ENCODE measurements around the gene RANBP17.
"Not testable (repeated sequence)": the region's sequence is repeated elsewhere in the genome, so short reads cannot be mapped to it uniquely, and the experiment has no call there.

The RANBP17 gene

GRCh38 chr5:170849374-170849773, 12.4 kb upstream of the RANBP17 start:
- Mint-ChIP-seq H3K4me1 (ENCODE audit: low read depth) (no peaks in the 10 kb centered on the region), H3K36me3 (ENCODE audit: low read depth) (no peaks in the 10 kb centered on the region), H3K9me3 (no peaks in the 10 kb centered on the region), H3K27ac (no peak overlapping the region), H3K27me3 (ENCODE audit: low read depth) (no peaks in the 10 kb centered on the region), H3K4me3 (no peak overlapping the region)

GRCh38 chr5:170854566-170854965, 7.3 kb upstream of the RANBP17 start:
- H3K4me1 Mint-ChIP-seq (ENCODE audit: low read depth): no peaks in the 10 kb centered on the region
- H3K27me3 Mint-ChIP-seq (ENCODE audit: low read depth): no peaks in the 10 kb centered on the region
- H3K36me3 Mint-ChIP-seq (ENCODE audit: low read depth): no peaks in the 10 kb centered on the region
- no peak overlapping the region for H3K27ac Mint-ChIP-seq
- peaks cover 10% of the 10 kb centered on the region for H3K9me3 Mint-ChIP-seq
- H3K4me3 Mint-ChIP-seq: no peak overlapping the region

- Mint-ChIP-seq H3K9me3 (peaks cover 24% of the 10 kb centered on the region), H3K27me3 (ENCODE audit: low read depth) (peaks cover 14% of the 10 kb centered on the region), H3K27ac (no peak overlapping the region), H3K36me3 (ENCODE audit: low read depth) (peaks cover 7% of the 10 kb centered on the region), H3K4me3 (no peak overlapping the region), H3K4me1 (ENCODE audit: low read depth) (peaks cover 2% of the 10 kb centered on the region)
These were observed 4.8 kb upstream of the RANBP17 start for GRCh38 chr5:170857066-170857465.

- peaks cover 7% of the 10 kb centered on the region for H3K36me3 Mint-ChIP-seq (ENCODE audit: low read depth)
- no peak overlapping the region for H3K4me3 Mint-ChIP-seq
- H3K4me1 Mint-ChIP-seq (ENCODE audit: low read depth): peaks cover 2% of the 10 kb centered on the region
- peaks cover 34% of the 10 kb centered on the region for H3K27me3 Mint-ChIP-seq (ENCODE audit: low read depth)
- no peak overlapping the region for H3K27ac Mint-ChIP-seq
- peaks cover 24% of the 10 kb centered on the region for H3K9me3 Mint-ChIP-seq
These were observed 1.4 kb upstream of the RANBP17 start for GRCh38 chr5:170860415-170860814.

GRCh38 chr5:170860818-170861666, 776 bp upstream of the RANBP17 start:
- no peak overlapping the region for H3K4me3 Mint-ChIP-seq
- H3K4me1 Mint-ChIP-seq (ENCODE audit: low read depth): peaks cover 2% of the 10 kb centered on the region
- no peak overlapping the region for H3K27ac Mint-ChIP-seq
- peaks cover 7% of the 10 kb centered on the region for H3K36me3 Mint-ChIP-seq (ENCODE audit: low read depth)
- H3K9me3 Mint-ChIP-seq: peaks cover 24% of the 10 kb centered on the region
- peaks cover 34% of the 10 kb centered on the region for H3K27me3 Mint-ChIP-seq (ENCODE audit: low read depth)

- H3K27me3 Mint-ChIP-seq (ENCODE audit: low read depth): peaks cover 34% of the 10 kb centered on the region
- H3K4me3 Mint-ChIP-seq: no peak overlapping the region
- H3K9me3 Mint-ChIP-seq: peaks cover 24% of the 10 kb centered on the region
- no peak overlapping the region for H3K27ac Mint-ChIP-seq
- H3K4me1 Mint-ChIP-seq (ENCODE audit: low read depth): peaks cover 2% of the 10 kb centered on the region
- H3K36me3 Mint-ChIP-seq (ENCODE audit: low read depth): peaks cover 7% of the 10 kb centered on the region
These were observed 226 bp upstream of the RANBP17 start for GRCh38 chr5:170861667-170861916.

GRCh38 chr5:170863646-170864045, 1.8 kb downstream of the RANBP17 start:
- peaks cover 7% of the 10 kb centered on the region for H3K36me3 Mint-ChIP-seq (ENCODE audit: low read depth)
- H3K27ac Mint-ChIP-seq: no peak overlapping the region
- peaks cover 23% of the 10 kb centered on the region for H3K9me3 Mint-ChIP-seq
- peaks cover 34% of the 10 kb centered on the region for H3K27me3 Mint-ChIP-seq (ENCODE audit: low read depth)
- no peak overlapping the region for H3K4me3 Mint-ChIP-seq
- H3K4me1 Mint-ChIP-seq (ENCODE audit: low read depth): peaks cover 2% of the 10 kb centered on the region

GRCh38 chr5:170865622-170866021, 3.8 kb downstream of the RANBP17 start:
- no peak overlapping the region for H3K27ac Mint-ChIP-seq
- no peak overlapping the region for H3K4me3 Mint-ChIP-seq
- peaks cover 2% of the 10 kb centered on the region for H3K4me1 Mint-ChIP-seq (ENCODE audit: low read depth)
- H3K9me3 Mint-ChIP-seq: peaks cover 10% of the 10 kb centered on the region
- H3K27me3 Mint-ChIP-seq (ENCODE audit: low read depth): peaks cover 30% of the 10 kb centered on the region
- peaks cover 7% of the 10 kb centered on the region for H3K36me3 Mint-ChIP-seq (ENCODE audit: low read depth)

- H3K4me3 Mint-ChIP-seq: no peak overlapping the region
- H3K4me1 Mint-ChIP-seq (ENCODE audit: low read depth): no peaks in the 10 kb centered on the region
- H3K27me3 Mint-ChIP-seq (ENCODE audit: low read depth): peaks cover 16% of the 10 kb centered on the region
- peaks cover 6% of the 10 kb centered on the region for H3K9me3 Mint-ChIP-seq
- no peak overlapping the region for H3K27ac Mint-ChIP-seq
- no peaks in the 10 kb centered on the region for H3K36me3 Mint-ChIP-seq (ENCODE audit: low read depth)
These were observed 6.0 kb downstream of the RANBP17 start for GRCh38 chr5:170867825-170868224.

GRCh38 chr5:170870390-170870789, 8.6 kb downstream of the RANBP17 start:
- H3K27ac Mint-ChIP-seq; H3K4me1 Mint-ChIP-seq (ENCODE audit: low read depth); H3K4me3 Mint-ChIP-seq; H3K9me3 Mint-ChIP-seq; H3K27me3 Mint-ChIP-seq (ENCODE audit: low read depth); H3K36me3 Mint-ChIP-seq (ENCODE audit: low read depth): not testable (repeated sequence)

GRCh38 chr5:170874017-170874416, 12.2 kb downstream of the RANBP17 start:
- H3K27ac Mint-ChIP-seq: no peak overlapping the region
- H3K36me3 Mint-ChIP-seq (ENCODE audit: low read depth): no peaks in the 10 kb centered on the region
- H3K27me3 Mint-ChIP-seq (ENCODE audit: low read depth): no peaks in the 10 kb centered on the region
- H3K4me1 Mint-ChIP-seq (ENCODE audit: low read depth): no peaks in the 10 kb centered on the region
- peaks cover 6% of the 10 kb centered on the region for H3K9me3 Mint-ChIP-seq
- no peak overlapping the region for H3K4me3 Mint-ChIP-seq

- Mint-ChIP-seq H3K36me3 (ENCODE audit: low read depth) (no peaks in the 10 kb centered on the region), H3K9me3 (peaks cover 6% of the 10 kb centered on the region), H3K27ac (no peak overlapping the region), H3K4me1 (ENCODE audit: low read depth) (no peaks in the 10 kb centered on the region), H3K4me3 (no peak overlapping the region), H3K27me3 (ENCODE audit: low read depth) (no peaks in the 10 kb centered on the region)
These were observed 14.0 kb downstream of the RANBP17 start for GRCh38 chr5:170875811-170876210.

GRCh38 chr5:170880084-170880483, 18.3 kb downstream of the RANBP17 start:
- Mint-ChIP-seq H3K4me3 (no peak overlapping the region), H3K27me3 (ENCODE audit: low read depth) (no peaks in the 10 kb centered on the region), H3K9me3 (no peaks in the 10 kb centered on the region), H3K27ac (no peak overlapping the region), H3K4me1 (ENCODE audit: low read depth) (no peaks in the 10 kb centered on the region), H3K36me3 (ENCODE audit: low read depth) (no peaks in the 10 kb centered on the region)

GRCh38 chr5:170882345-170882744, 20.5 kb downstream of the RANBP17 start:
- Mint-ChIP-seq H3K4me1 (ENCODE audit: low read depth) (no peaks in the 10 kb centered on the region), H3K27ac (no peak overlapping the region), H3K9me3 (no peaks in the 10 kb centered on the region), H3K4me3 (no peak overlapping the region), H3K27me3 (ENCODE audit: low read depth) (no peaks in the 10 kb centered on the region), H3K36me3 (ENCODE audit: low read depth) (no peaks in the 10 kb centered on the region)

- no peak overlapping the region for H3K4me3 Mint-ChIP-seq
- no peaks in the 10 kb centered on the region for H3K4me1 Mint-ChIP-seq (ENCODE audit: low read depth)
- H3K27ac Mint-ChIP-seq: no peak overlapping the region
- no peaks in the 10 kb centered on the region for H3K36me3 Mint-ChIP-seq (ENCODE audit: low read depth)
- H3K9me3 Mint-ChIP-seq: no peaks in the 10 kb centered on the region
- no peaks in the 10 kb centered on the region for H3K27me3 Mint-ChIP-seq (ENCODE audit: low read depth)
These were observed 23.4 kb downstream of the RANBP17 start for GRCh38 chr5:170885256-170885655.

- Mint-ChIP-seq H3K9me3 (no peaks in the 10 kb centered on the region), H3K27ac (no peak overlapping the region), H3K36me3 (ENCODE audit: low read depth) (no peaks in the 10 kb centered on the region), H3K4me1 (ENCODE audit: low read depth) (no peaks in the 10 kb centered on the region), H3K27me3 (ENCODE audit: low read depth) (no peaks in the 10 kb centered on the region), H3K4me3 (no peak overlapping the region)
These were observed 24.0 kb downstream of the RANBP17 start for GRCh38 chr5:170885809-170886208.

All from T-helper 1 cell treated with Interleukin-12 subunit alpha and Interleukin-12 subunit beta and Interleukin-4 antibody, amounts not matched to agents 30 μg/mL and 1 μg/mL, for 36 hours (primary cell).